ENCODE measurements around the gene CARMIL3. TPM values are rescaled to one million over a fixed set of nuclear protein-coding genes. Genes with fewer than 3 reads are reported as not detected.
A peak's percentile ranks its signal among the peaks of the same experiment; 100 is the strongest.

The CARMIL3 gene
- total RNA-seq, 1 donor from 2014 or later = 108 TPM

DNA sequence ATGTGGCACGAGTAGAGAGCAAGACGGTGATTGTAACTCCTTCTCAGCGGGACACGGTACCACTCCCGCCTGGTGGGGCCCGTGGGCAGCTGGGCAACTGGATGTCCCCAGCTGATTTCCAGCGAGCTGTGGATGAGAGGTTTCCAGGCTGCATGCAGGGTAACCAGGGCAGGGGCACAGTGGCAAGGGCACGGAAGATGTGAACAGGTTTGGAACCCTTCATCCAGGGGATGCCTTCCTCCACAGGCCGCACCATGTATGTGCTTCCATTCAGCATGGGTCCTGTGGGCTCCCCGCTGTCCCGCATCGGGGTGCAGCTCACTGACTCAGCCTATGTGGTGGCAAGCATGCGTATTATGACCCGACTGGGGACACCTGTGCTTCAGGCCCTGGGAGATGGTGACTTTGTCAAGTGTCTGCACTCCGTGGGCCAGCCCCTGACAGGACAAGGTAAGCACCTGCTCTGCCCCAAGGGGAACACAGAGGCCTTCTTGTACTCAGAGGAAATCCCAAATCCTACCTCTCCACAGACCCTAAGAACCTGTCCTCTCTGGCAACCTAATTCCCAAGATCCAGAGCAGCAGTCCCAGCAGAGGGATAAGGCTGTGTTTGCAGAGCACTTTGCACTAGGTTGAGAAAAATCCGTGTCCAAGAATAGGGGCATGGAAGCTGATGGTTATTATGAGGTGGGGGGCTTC is 46.6 kb downstream of the CARMIL3 start:
- H3K4me1 Mint-ChIP-seq (ENCODE audit: low read depth, unreplicated experiment) = peaks cover 14% of the 10 kb centered on the region
- H3K9me3 Mint-ChIP-seq (ENCODE audit: unreplicated experiment) = peaks cover 10% of the 10 kb centered on the region
- no peak for TF ChIP-seq CTCF (IDR thresholded peaks at IDR 0.05; ENCODE audit: partially characterized antibody, unreplicated experiment)
- no peak overlapping the region for H3K4me3 Mint-ChIP-seq (ENCODE audit: unreplicated experiment)
- peaks cover 10% of the 10 kb centered on the region for H3K27me3 Mint-ChIP-seq (ENCODE audit: unreplicated experiment)
- DNase-seq = no peak
- peaks cover 4% of the 10 kb centered on the region for H3K36me3 Mint-ChIP-seq (ENCODE audit: unreplicated experiment)
- H3K27ac Mint-ChIP-seq (ENCODE audit: unreplicated experiment) = no peak overlapping the region

DNA sequence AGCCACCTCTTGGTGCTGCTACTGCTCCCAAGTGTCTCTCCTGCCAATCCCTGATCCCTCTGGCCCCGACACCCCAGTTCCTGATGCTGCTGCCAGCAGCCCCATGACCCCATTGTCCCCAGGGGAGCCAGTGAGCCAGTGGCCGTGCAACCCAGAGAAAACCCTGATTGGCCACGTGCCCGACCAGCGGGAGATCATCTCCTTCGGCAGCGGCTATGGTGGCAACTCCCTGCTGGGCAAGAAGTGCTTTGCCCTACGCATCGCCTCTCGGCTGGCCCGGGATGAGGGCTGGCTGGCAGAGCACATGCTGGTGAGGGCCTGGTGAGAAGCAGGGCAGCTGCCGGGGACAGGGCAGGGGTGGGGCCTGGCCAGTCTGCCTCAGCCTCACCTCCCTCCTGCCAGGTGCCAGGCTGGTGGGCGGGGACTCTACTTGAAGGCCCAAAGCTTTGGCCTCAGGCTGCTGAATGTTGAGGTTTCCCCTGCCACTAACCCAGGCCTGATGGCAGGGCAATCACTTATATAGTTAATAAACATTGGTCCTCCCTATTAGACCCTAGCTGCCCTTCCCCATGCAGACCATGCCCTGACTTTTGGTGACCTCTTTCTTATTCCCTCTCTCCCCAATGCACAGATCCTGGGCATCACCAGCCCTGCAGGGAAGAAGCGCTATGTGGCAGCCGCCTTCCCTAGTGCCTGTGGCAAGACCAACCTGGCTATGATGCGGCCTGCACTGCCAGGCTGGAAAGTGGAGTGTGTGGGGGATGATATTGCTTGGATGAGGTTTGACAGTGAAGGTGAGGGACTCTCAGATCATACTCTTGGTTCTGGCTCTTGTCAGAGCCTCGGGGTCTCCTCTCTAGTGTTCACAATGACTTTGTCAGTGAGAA is 47.4 kb downstream of the CARMIL3 start:
- no peak for TF ChIP-seq CTCF (IDR thresholded peaks at IDR 0.05; ENCODE audit: partially characterized antibody, unreplicated experiment)
- peaks cover 10% of the 10 kb centered on the region for H3K9me3 Mint-ChIP-seq (ENCODE audit: unreplicated experiment)
- H3K4me1 Mint-ChIP-seq (ENCODE audit: low read depth, unreplicated experiment) = peaks cover 11% of the 10 kb centered on the region
- peaks cover 7% of the 10 kb centered on the region for H3K36me3 Mint-ChIP-seq (ENCODE audit: unreplicated experiment)
- DNase-seq = no peak
- no peak overlapping the region for H3K4me3 Mint-ChIP-seq (ENCODE audit: unreplicated experiment)
- peak overlapping the region; percentile 55 for H3K27ac Mint-ChIP-seq (ENCODE audit: unreplicated experiment)
- H3K27me3 Mint-ChIP-seq (ENCODE audit: unreplicated experiment) = peaks cover 7% of the 10 kb centered on the region

DNA sequence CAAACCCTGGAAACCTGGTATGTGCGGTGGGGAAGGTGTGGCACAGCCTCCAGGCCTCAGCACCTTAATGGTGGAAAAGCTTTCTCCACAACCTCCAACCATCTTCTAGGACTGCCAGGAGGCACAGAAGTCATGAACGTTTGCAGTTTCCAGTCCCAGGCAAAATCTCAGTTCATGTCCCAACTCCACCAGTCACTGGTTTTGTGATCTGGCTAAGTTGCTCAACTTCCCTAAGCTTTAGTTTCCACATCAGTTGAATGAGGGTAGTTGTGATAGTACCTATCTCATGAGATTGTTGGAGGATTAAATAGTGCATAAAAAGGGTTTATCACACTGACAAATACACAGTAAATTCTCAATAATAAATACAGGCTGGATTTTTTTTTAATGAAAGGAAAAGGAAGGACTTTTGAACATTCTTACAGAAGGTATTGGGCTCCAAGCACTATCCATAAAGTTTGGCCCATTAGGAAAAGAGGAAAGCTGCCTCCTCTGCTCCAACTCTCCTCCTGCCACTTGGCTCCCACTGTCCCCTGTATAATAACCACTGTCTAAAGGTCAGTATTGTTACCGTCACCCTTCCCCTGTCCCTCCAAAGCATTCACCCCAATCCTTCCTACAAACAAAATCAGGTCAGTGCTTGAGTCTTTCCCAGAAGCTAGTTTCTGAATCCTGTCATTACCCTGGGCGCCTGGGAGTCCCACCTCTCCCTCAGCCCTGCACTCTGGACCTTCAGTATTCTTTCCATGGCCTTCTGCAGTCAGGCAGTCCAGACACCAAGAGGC is 48.6 kb downstream of the CARMIL3 start:
- Mint-ChIP-seq H3K4me1 (ENCODE audit: low read depth, unreplicated experiment) (peaks cover 9% of the 10 kb centered on the region), H3K36me3 (ENCODE audit: unreplicated experiment) (peaks cover 16% of the 10 kb centered on the region), H3K9me3 (ENCODE audit: unreplicated experiment) (peaks cover 5% of the 10 kb centered on the region), H3K27ac (ENCODE audit: unreplicated experiment) (no peak overlapping the region), H3K4me3 (ENCODE audit: unreplicated experiment) (peak overlapping the region; percentile 20), H3K27me3 (ENCODE audit: unreplicated experiment) (peaks cover 4% of the 10 kb centered on the region)
- TF ChIP-seq CTCF (IDR thresholded peaks at IDR 0.05; ENCODE audit: partially characterized antibody, unreplicated experiment) = no peak
- no peak for DNase-seq

- peaks cover 2% of the 10 kb centered on the region for H3K9me3 Mint-ChIP-seq (ENCODE audit: unreplicated experiment)
- peak overlapping the region; percentile 20 for H3K4me3 Mint-ChIP-seq (ENCODE audit: unreplicated experiment)
- no peak overlapping the region for H3K27ac Mint-ChIP-seq (ENCODE audit: unreplicated experiment)
- H3K36me3 Mint-ChIP-seq (ENCODE audit: unreplicated experiment) = peaks cover 16% of the 10 kb centered on the region
- TF ChIP-seq CTCF (IDR thresholded peaks at IDR 0.05; ENCODE audit: partially characterized antibody, unreplicated experiment) = no peak
- H3K27me3 Mint-ChIP-seq (ENCODE audit: unreplicated experiment) = peaks cover 3% of the 10 kb centered on the region
- no peak for DNase-seq
- peaks cover 4% of the 10 kb centered on the region for H3K4me1 Mint-ChIP-seq (ENCODE audit: low read depth, unreplicated experiment)
Observed at GRCh38 chr14:24100982-24101494, 49.2 kb downstream of the CARMIL3 start.

Data from glutamatergic neuron (in vitro differentiated cells).